Colonic mucosa (tissue), 4 donors: ENCODE results near the gene ANKRD66. TPM values are rescaled to one million over a fixed set of nuclear protein-coding genes. Genes with fewer than 3 reads are reported as not detected.
"Not testable (repeated sequence)": the region's sequence is repeated elsewhere in the genome, so short reads cannot be mapped to it uniquely, and the experiment has no call there.

ENCODE experiments used
- DNase-seq: peaks from one replicate; pipeline ENCODE4 v3.0.0-alpha.2; 2020
- H3K27ac ChIP-seq: fragments of 200-600 bp; one replicate; pipeline ENCODE4 v1.8.0; 2021
- H3K27me3 ChIP-seq: fragments of 200-600 bp; one replicate; pipeline ENCODE4 v1.8.0; 2021
- H3K36me3 ChIP-seq: fragments of 200-600 bp; one replicate; pipeline ENCODE4 v1.8.0; 2021
- H3K4me1 ChIP-seq: fragments of 200-600 bp; one replicate; pipeline ENCODE4 v1.8.0; 2021; ENCODE audit warnings: mild to moderate bottlenecking
- H3K4me3 ChIP-seq: fragments of 200-600 bp; one replicate; pipeline ENCODE4 v1.8.0; 2021
- H3K9ac ChIP-seq, 2 donors: one replicate each; pipeline ENCODE4 v1.7.0; 2013; ENCODE audit warnings: control low read depth in 2 of 2, low read depth in 2 of 2, low read length in 2 of 2
- H3K9me3 ChIP-seq: fragments of 200-600 bp; one replicate; pipeline ENCODE4 v1.8.0; 2021
- CTCF ChIP-seq: fragments of 200-600 bp; IDR thresholded peaks from one replicate; pipeline ENCODE4 v1.8.0; 2022; ENCODE audit warnings: antibody characterized with exemption, mild to moderate bottlenecking
- intact Hi-C: fragments of 100-400 bp; cut with DNase I; formaldehyde crosslinking; loops from one replicate; pipeline ENCODE4 v1.14.1; 2022
- total RNA-seq, 2 donors: library from RNA; stranded (reverse); fragmentation: NEBNext Ultra II Directional in 1 of 2; extraction: Animal tissue kit (Norgen Biotek cat#: 25700) in 1 of 2; gene quantifications; one replicate each; pipeline ENCODE4 v1.2.1, GENCODE V29; 2021
- donor health status: healthy.
- donor health status: DM: no; HTN: no; CAD: no.
- donor health status: DM: no; HTN: no; CAD: no.

Gene ANKRD66
- total RNA-seq, 2 donors from 2014 or later, result not detected

GRCh38 chr6:46743425-46744158 is 3.1 kb upstream of the ANKRD66 start:
- Histone ChIP-seq H3K9ac (no peak overlapping the region), H3K27me3 (no peaks in the 10 kb centered on the region), H3K4me1 (no peaks in the 10 kb centered on the region), H3K4me3 (no peak overlapping the region), H3K27ac (no peak overlapping the region), H3K36me3 (no peaks in the 10 kb centered on the region), H3K9me3 (no peaks in the 10 kb centered on the region)
- TF ChIP-seq CTCF, result no peak
- no peak for DNase-seq
- intact Hi-C loops, result no loop called here

- H3K27ac ChIP-seq, H3K4me1 ChIP-seq, H3K9ac ChIP-seq, H3K4me3 ChIP-seq, intact Hi-C loops, DNase-seq, H3K9me3 ChIP-seq, H3K36me3 ChIP-seq, H3K27me3 ChIP-seq: not testable (repeated sequence)
These were observed 2.5 kb upstream of the ANKRD66 start for GRCh38 chr6:46744159-46744725.

- Histone ChIP-seq H3K4me1 (no peaks in the 10 kb centered on the region), H3K9ac (no peak overlapping the region), H3K36me3 (no peaks in the 10 kb centered on the region), H3K27me3 (no peaks in the 10 kb centered on the region), H3K9me3 (no peaks in the 10 kb centered on the region), H3K27ac (no peak overlapping the region), H3K4me3 (no peak overlapping the region)
- intact Hi-C loops, result no loop called here
- no peak for TF ChIP-seq CTCF
- no peak for DNase-seq
These were observed 760 bp upstream of the ANKRD66 start for GRCh38 chr6:46745973-46746372.

GRCh38 chr6:46748940-46749503 is 2.3 kb downstream of the ANKRD66 start:
- intact Hi-C loops, result no loop called here
- Histone ChIP-seq H3K36me3 (no peaks in the 10 kb centered on the region), H3K9me3 (no peaks in the 10 kb centered on the region), H3K4me3 (no peak overlapping the region), H3K9ac (no peak overlapping the region), H3K4me1 (no peaks in the 10 kb centered on the region), H3K27me3 (no peaks in the 10 kb centered on the region), H3K27ac (no peak overlapping the region)
- DNase-seq, result no peak
- no peak for TF ChIP-seq CTCF

- H3K36me3 ChIP-seq, result no peaks in the 10 kb centered on the region
- intact Hi-C loops, result no loop called here
- no peak for DNase-seq
- no peaks in the 10 kb centered on the region for H3K27me3 ChIP-seq
- no peak overlapping the region for H3K9ac ChIP-seq
- no peak overlapping the region for H3K4me3 ChIP-seq
- no peak overlapping the region for H3K27ac ChIP-seq
- H3K9me3 ChIP-seq, result no peaks in the 10 kb centered on the region
- no peak for TF ChIP-seq CTCF
- no peaks in the 10 kb centered on the region for H3K4me1 ChIP-seq
These were observed 3.0 kb downstream of the ANKRD66 start for GRCh38 chr6:46749731-46750130.

- no peaks in the 10 kb centered on the region for H3K4me1 ChIP-seq
- DNase-seq, result no peak
- no peaks in the 10 kb centered on the region for H3K27me3 ChIP-seq
- TF ChIP-seq CTCF, result no peak
- no peaks in the 10 kb centered on the region for H3K36me3 ChIP-seq
- H3K4me3 ChIP-seq, result no peak overlapping the region
- no peak overlapping the region for H3K27ac ChIP-seq
- H3K9me3 ChIP-seq, result no peaks in the 10 kb centered on the region
- no peak overlapping the region for H3K9ac ChIP-seq
- intact Hi-C loops, result no loop called here
These were observed 4.9 kb downstream of the ANKRD66 start for GRCh38 chr6:46751658-46752057.
